GM18520 (cell line): Measurements from ENCODE around the gene TMTC2.

Source experiments
- ATAC-seq: cut with Tn5 transposase; IDR thresholded peaks from one replicate; pipeline ENCODE4 v1.9.1; 2021; ENCODE audit not compliant: unreplicated experiment

Gene TMTC2

DNA sequence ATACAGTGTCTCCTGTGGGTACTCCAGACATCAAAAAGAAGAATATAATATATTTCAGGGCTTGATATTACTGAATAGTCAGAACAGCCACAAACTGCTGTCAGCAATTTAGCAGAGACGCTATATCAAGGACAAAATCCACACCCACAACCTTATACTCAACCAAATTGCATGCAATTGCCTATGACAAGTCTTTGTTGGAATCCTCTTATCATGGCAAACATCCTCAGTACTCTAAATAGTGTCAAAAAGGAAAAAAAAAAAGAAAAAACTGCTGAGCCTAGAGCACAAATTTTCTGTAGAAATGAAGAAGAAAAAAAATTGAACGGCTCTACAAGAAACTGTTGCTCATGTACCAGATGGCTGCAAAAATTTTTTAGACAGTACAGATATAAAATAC, 485.7 kb downstream of the TMTC2 start:
- ATAC-seq = no peak

DNA sequence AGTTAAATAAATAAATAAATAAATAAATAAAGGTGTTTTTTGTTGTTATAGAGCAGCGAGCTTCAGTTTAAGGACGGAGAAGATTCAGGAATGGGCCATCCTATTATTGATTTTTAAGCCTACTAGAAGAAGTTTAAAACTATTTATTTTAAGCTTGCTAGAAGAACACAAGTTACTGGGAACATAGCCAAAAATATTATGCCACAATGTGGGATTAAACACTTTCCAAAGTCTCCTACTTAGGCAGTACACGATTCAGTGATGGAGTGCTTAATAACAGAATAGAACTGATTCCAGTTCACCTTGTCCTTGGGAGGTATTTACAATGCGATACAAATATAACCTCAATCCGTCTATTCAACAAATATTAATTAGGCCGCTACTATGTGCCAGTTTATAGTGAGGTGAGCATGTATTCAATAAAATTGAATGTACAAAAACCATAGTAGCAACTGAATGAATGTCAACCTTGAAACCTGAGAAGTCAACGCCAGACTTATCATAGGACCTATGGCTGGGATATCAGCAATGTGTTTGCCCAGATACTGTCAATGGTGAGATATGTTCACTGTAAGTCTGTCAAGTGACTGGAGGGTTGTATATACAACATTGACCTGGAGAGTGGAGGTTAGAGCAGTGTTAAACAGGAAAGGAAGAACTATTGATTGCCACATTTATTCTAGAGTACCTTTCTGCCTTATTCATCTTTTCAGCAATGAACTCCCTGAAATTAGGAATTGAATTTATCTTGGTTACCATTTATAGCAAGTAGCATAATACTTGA, 486.4 kb downstream of the TMTC2 start:
- no peak for ATAC-seq

DNA sequence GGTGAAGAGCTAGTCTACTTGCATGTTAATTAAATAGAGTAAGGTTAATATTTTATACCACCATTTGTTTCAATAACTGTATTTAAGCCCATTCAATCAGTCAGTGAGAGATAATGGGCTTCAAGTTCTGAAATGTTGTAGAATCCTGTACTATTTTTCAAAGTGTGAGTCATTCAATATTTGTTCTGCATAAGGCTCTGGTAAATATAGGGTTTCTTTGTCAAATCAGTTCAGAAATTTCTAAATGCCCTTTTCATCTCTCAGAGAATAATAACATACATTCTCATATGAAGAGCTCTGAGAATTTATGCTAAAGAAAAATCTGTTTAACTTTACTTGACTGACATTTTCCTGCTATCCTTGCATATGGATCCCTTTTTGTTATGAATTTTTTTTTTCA, 493.3 kb downstream of the TMTC2 start:
- ATAC-seq = no peak

DNA sequence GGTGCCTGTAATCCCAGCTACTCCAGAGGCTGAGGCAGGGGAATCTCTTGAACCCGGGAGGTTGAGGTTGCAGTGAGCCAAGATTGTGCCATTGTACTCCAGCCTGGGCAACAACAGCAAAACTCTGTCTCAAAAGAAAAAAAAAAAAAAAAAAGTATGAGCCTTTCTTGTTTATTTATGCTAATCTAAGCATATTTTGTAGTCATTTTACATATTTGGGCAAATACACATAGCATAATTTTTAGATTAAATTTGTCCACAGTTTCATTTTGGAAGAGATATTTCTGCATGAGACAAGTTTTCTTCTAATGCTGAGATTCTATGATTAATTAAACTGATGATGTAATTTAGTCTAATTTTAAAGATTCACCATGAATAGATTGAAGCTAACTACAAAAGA, 494.4 kb downstream of the TMTC2 start:
- no peak for ATAC-seq

DNA sequence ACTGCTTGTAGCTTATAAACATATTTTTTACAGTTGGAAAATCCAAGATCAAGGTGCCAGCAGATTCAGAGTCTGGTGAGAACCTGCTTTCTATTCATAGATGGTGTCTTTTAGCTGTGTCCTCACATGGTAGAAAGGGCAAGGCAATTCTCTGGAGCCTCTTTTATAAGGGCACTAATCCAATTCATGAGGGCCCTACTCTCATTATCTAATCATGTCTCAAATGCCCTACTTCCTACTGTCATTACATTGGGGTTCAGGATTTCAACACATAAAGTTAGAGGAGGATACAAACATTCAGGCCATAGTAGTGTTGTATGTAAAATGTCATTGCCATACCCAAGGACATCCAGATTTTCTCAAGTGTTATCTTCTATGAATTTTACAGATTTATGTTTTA, 496.4 kb downstream of the TMTC2 start:
- ATAC-seq = no peak
